PC-9 (cell line): ENCODE measurements around the gene RGS3. TPM values are rescaled to one million over a fixed set of nuclear protein-coding genes. Genes with fewer than 3 reads are reported as not detected.

Source experiments
- BruUV-seq: library from RNA; stranded (reverse); fragments of 400-500 nt; replicated peaks from 2 replicates; lab custom pipeline; 2021; lab: Mats Ljungman, UMichigan
- CTCF ChIA-PET: fragments of 300-600 bp; sonication (Branson Sonifier 250); formaldehyde crosslinking; loops from one replicate; lab custom pipeline; 2022; ENCODE audit warnings: antibody characterized with exemption; lab: Charles Lee
- POLR2A ChIA-PET: fragments of 300-600 bp; sonication (Branson Sonifier 250); formaldehyde crosslinking; loops from one replicate; lab custom pipeline; 2022; ENCODE audit warnings: antibody characterized with exemption; ENCODE audit not compliant: unreplicated experiment; lab: Charles Lee
- DNase-seq, 2 experiments: peaks; one replicate each; pipeline versions ENCODE4 v3.0.0 to v3.0.0-alpha.2; 2015 to 2022; ENCODE audit warnings: mixed read lengths in 1 of 2
- H2AFZ ChIP-seq: fragments of 200-600 bp; sonication (generic); 2 replicates; pipeline ENCODE4 v1.8.1; 2017; ENCODE audit warnings: antibody characterized with exemption
- H3F3A ChIP-seq: fragments of 200-600 bp; sonication (generic); 2 replicates; pipeline ENCODE4 v1.8.1; 2017; ENCODE audit warnings: antibody characterized with exemption, mild to moderate bottlenecking, low read depth; ENCODE audit not compliant: insufficient read depth
- H3K27ac ChIP-seq: fragments of 200-600 bp; sonication (generic); 2 replicates; pipeline ENCODE4 v1.6.1; 2016; ENCODE audit warnings: mixed run types
- H3K27me3 ChIP-seq: fragments of 200-600 bp; sonication (generic); 2 replicates; pipeline ENCODE4 v1.6.1; 2016; ENCODE audit warnings: low read depth, mixed run types; ENCODE audit not compliant: insufficient read depth
- H3K36me3 ChIP-seq: fragments of 200-600 bp; sonication (generic); 2 replicates; pipeline ENCODE4 v1.6.1; 2016; ENCODE audit warnings: low read depth, mixed run types
- H3K4me1 ChIP-seq: fragments of 200-600 bp; sonication (generic); replicated peaks from 2 replicates; pipeline ENCODE4 v1.6.1; 2016; ENCODE audit warnings: mixed run types; ENCODE audit not compliant: insufficient read depth
- H3K4me2 ChIP-seq: fragments of 200-600 bp; sonication (generic); 2 replicates; pipeline ENCODE4 v1.6.1; 2017; ENCODE audit warnings: mixed run types
- H3K4me3 ChIP-seq: fragments of 200-600 bp; sonication (generic); 2 replicates; pipeline ENCODE4 v1.6.1; 2016; ENCODE audit warnings: mixed run types
- H3K79me2 ChIP-seq: fragments of 200-600 bp; sonication (generic); 2 replicates; pipeline ENCODE4 v1.6.1; 2017; ENCODE audit warnings: low read depth, mixed run types
- H3K9me2 ChIP-seq: fragments of 200-600 bp; sonication (generic); 2 replicates; pipeline ENCODE4 v1.8.1; 2017; ENCODE audit warnings: mild to moderate bottlenecking; ENCODE audit not compliant: insufficient read depth
- H3K9me3 ChIP-seq: fragments of 200-600 bp; sonication (generic); 2 replicates; pipeline ENCODE4 v1.8.1; 2016; ENCODE audit warnings: low read depth; ENCODE audit not compliant: insufficient read depth
- H4K20me1 ChIP-seq: fragments of 200-600 bp; sonication (generic); 2 replicates; pipeline ENCODE4 v1.8.1; 2017; ENCODE audit not compliant: insufficient read depth
- CTCF ChIP-seq: fragments of 200-600 bp; sonication (generic); conservative IDR thresholded peaks from 2 replicates; pipeline ENCODE4 v1.6.1; 2017; ENCODE audit warnings: mixed run types, antibody characterized with exemption, mild to moderate bottlenecking, moderate library complexity
- EZH2 ChIP-seq: fragments of 200-600 bp; sonication (generic); IDR thresholded peaks from 2 replicates; pipeline ENCODE4 v1.8.0; 2017; ENCODE audit warnings: antibody characterized with exemption, low read depth
- intact Hi-C: fragments of 100-400 bp; cut with micrococcal nuclease; formaldehyde crosslinking; loops from one replicate; pipeline ENCODE4 v1.10.0; 2022; ENCODE audit not compliant: unreplicated experiment
- total RNA-seq: library from RNA; stranded (reverse); gene quantifications from 2 replicates; pipeline ENCODE4 v1.2.3, GENCODE V29; 2021

RGS3 gene
- total RNA-seq, 1 experiment from 2014 or later: 75.8 TPM

- no peaks in the 10 kb centered on the region for H3K27me3 ChIP-seq
- BruUV-seq: no TSS peak
- intact Hi-C loops: no loop called here
- no peaks in the 10 kb centered on the region for H3K4me1 ChIP-seq
- H3K9me2 ChIP-seq: no peaks in the 10 kb centered on the region
- POLR2A ChIA-PET: interaction anchor here (0.7 kb wide), 1 partner anchor 13 kb away, joined by 6 read pairs; no protein-coding TSS in a partner anchor
- H4K20me1 ChIP-seq: no peaks in the 10 kb centered on the region
- H3K4me2 ChIP-seq: no peak overlapping the region
- no peak for DNase-seq
- no peak overlapping the region for H3K27ac ChIP-seq
- 0 out of 2 replicates have a peak, but pooled peaks cover 4% of the 10 kb centered on the region for H3F3A ChIP-seq
- no peak overlapping the region for H3K4me3 ChIP-seq
- no peak for TF ChIP-seq CTCF
- no peak for TF ChIP-seq EZH2
- CTCF ChIA-PET: no interaction called here
- H3K9me3 ChIP-seq: no peaks in the 10 kb centered on the region
- no peak overlapping the region for H2AFZ ChIP-seq
- no peaks in the 10 kb centered on the region for H3K79me2 ChIP-seq
- no peaks in the 10 kb centered on the region for H3K36me3 ChIP-seq
These were observed 171.3 kb downstream of the RGS3 start for GRCh38 chr9:113634596-113635515.

- intact Hi-C loops: no loop called here
- H3K27ac ChIP-seq: no peak overlapping the region
- no peak overlapping the region for H3K4me2 ChIP-seq
- no peaks in the 10 kb centered on the region for H4K20me1 ChIP-seq
- ChIA-PET CTCF (interaction anchor here (0.7 kb wide), 1 partner anchor 219 kb away, joined by 3 read pairs; no protein-coding TSS in a partner anchor), POLR2A (no interaction called here)
- H3K4me3 ChIP-seq: no peak overlapping the region
- no peak overlapping the region for H2AFZ ChIP-seq
- no peak for DNase-seq
- no peaks in the 10 kb centered on the region for H3K9me3 ChIP-seq
- H3K4me1 ChIP-seq: no peaks in the 10 kb centered on the region
- BruUV-seq: no TSS peak
- no peaks in the 10 kb centered on the region for H3K9me2 ChIP-seq
- H3F3A ChIP-seq: 0 out of 2 replicates have a peak, but pooled peaks cover 4% of the 10 kb centered on the region
- H3K36me3 ChIP-seq: no peaks in the 10 kb centered on the region
- TF ChIP-seq EZH2 (no peak), CTCF (no peak)
- H3K27me3 ChIP-seq: no peaks in the 10 kb centered on the region
- no peaks in the 10 kb centered on the region for H3K79me2 ChIP-seq
These were observed 172.1 kb downstream of the RGS3 start for GRCh38 chr9:113635586-113635985.

- intact Hi-C loops: no loop called here
- Histone ChIP-seq H4K20me1 (no peaks in the 10 kb centered on the region), H3K4me2 (no peak overlapping the region), H2AFZ (no peak overlapping the region), H3K36me3 (no peaks in the 10 kb centered on the region), H3K4me3 (no peak overlapping the region), H3K9me2 (no peaks in the 10 kb centered on the region), H3K79me2 (no peaks in the 10 kb centered on the region), H3K4me1 (no peaks in the 10 kb centered on the region), H3K27me3 (no peaks in the 10 kb centered on the region), H3K27ac (no peak overlapping the region), H3F3A (0 out of 2 replicates have a peak, but pooled peaks cover 4% of the 10 kb centered on the region), H3K9me3 (no peaks in the 10 kb centered on the region)
- POLR2A ChIA-PET: no interaction called here
- no peak for TF ChIP-seq EZH2
- TF ChIP-seq CTCF: no peak
- CTCF ChIA-PET: interaction anchor here (0.5 to 0.7 kb wide), 2 partner anchors 219 to 855 kb away, joined by 3 read pairs; no protein-coding TSS in a partner anchor
- BruUV-seq: no TSS peak
- no peak for DNase-seq
These were observed 172.6 kb downstream of the RGS3 start for GRCh38 chr9:113636165-113636564.
